IMR-90 (cell line): Measurements from ENCODE around the gene SPPL2A. TPM values are rescaled to one million over a fixed set of nuclear protein-coding genes. Genes with fewer than 3 reads are reported as not detected.

Experiments used
- ATAC-seq: fragments of 200-7000 bp; cut with Tn5 transposase; 2 replicates; pipeline ENCODE4 v1.9.1; 2020; ENCODE audit warnings: low read depth, mild to moderate bottlenecking, moderate library complexity
- BruUV-seq: library from RNA; stranded (reverse); fragments of 400-500 nt; replicated peaks from 2 replicates; lab custom pipeline; 2021; lab: Mats Ljungman, UMichigan
- CTCF ChIA-PET: fragments of 300-600 bp; formaldehyde crosslinking; extraction: SDS; loops from one replicate; lab custom pipeline; 2021; ENCODE audit warnings: antibody characterized with exemption; lab: Yijun Ruan, JAX
- POLR2A ChIA-PET: fragments of 300-600 bp; sonication (Branson Sonifier 250); formaldehyde crosslinking; loops from one replicate; lab custom pipeline; 2022; ENCODE audit warnings: antibody characterized with exemption; ENCODE audit not compliant: unreplicated experiment; lab: Charles Lee
- DNase-seq: peaks from one replicate; pipeline ENCODE4 v3.0.0; 2013
- H2AFZ ChIP-seq: replicated peaks from 2 replicates; pipeline ENCODE3; 2013; ENCODE audit warnings: low read length, mild to moderate bottlenecking; ENCODE audit not compliant: poor library complexity
- H2AK5ac ChIP-seq: 2 replicates; pipeline ENCODE4 v1.6.1; 2013; ENCODE audit warnings: low read depth, low read length, inconsistent platforms
- H2AK9ac ChIP-seq: replicated peaks from 2 replicates; pipeline ENCODE3; 2013; ENCODE audit warnings: mild to moderate bottlenecking, low read depth, low read length, moderate library complexity; ENCODE audit not compliant: poor library complexity
- H2BK120ac ChIP-seq: 2 replicates; pipeline ENCODE4 v1.6.1; 2013; ENCODE audit warnings: low read depth, low read length, inconsistent platforms
- H2BK15ac ChIP-seq: 3 replicates; pipeline ENCODE4 v1.6.1; 2013; ENCODE audit warnings: low read depth, low read length, inconsistent platforms
- H2BK20ac ChIP-seq: 2 replicates; pipeline ENCODE4 v1.6.1; 2013; ENCODE audit warnings: low read depth, mild to moderate bottlenecking, inconsistent platforms, low read length, moderate library complexity
- H2BK5ac ChIP-seq: 2 replicates; pipeline ENCODE4 v1.6.1; 2013; ENCODE audit warnings: mild to moderate bottlenecking, low read depth, low read length, inconsistent platforms; ENCODE audit not compliant: poor library complexity, severe bottlenecking
- H3K14ac ChIP-seq: replicated peaks from 2 replicates; pipeline ENCODE4 v1.6.1; 2013; ENCODE audit warnings: low read depth, low read length, inconsistent platforms
- H3K18ac ChIP-seq: 2 replicates; pipeline ENCODE4 v1.6.1; 2013; ENCODE audit warnings: low read depth, low read length, control low read depth
- H3K23ac ChIP-seq: 2 replicates; pipeline ENCODE4 v1.6.1; 2013; ENCODE audit warnings: low read depth, low read length, inconsistent platforms
- H3K27ac ChIP-seq: 2 replicates; pipeline ENCODE4 v1.5.1; 2013; ENCODE audit warnings: mild to moderate bottlenecking, control low read depth, low read length; ENCODE audit not compliant: insufficient read depth
- H3K27me3 ChIP-seq: 2 replicates; pipeline ENCODE4 v1.6.1; 2013; ENCODE audit warnings: low read length; ENCODE audit not compliant: control insufficient read depth, insufficient read depth
- H3K36me3 ChIP-seq: 2 replicates; pipeline ENCODE4 v1.6.1; 2013; ENCODE audit warnings: low read length, mixed read lengths; ENCODE audit not compliant: control insufficient read depth, insufficient read depth
- H3K4ac ChIP-seq: 2 replicates; pipeline ENCODE4 v1.6.1; 2013; ENCODE audit warnings: low read depth, low read length, inconsistent platforms
- H3K4me1 ChIP-seq: 2 replicates; pipeline ENCODE4 v1.6.1; 2013; ENCODE audit warnings: low read length, mixed read lengths; ENCODE audit not compliant: control insufficient read depth, insufficient read depth
- H3K4me2 ChIP-seq: 2 replicates; pipeline ENCODE4 v1.6.1; 2013; ENCODE audit warnings: low read depth, mild to moderate bottlenecking, control low read depth, low read length, moderate library complexity
- H3K4me3 ChIP-seq: 2 replicates; pipeline ENCODE4 v1.5.1; 2013; ENCODE audit warnings: low read depth, mild to moderate bottlenecking, control low read depth, low read length, moderate library complexity; ENCODE audit not compliant: insufficient read depth
- H3K56ac ChIP-seq: 2 replicates; pipeline ENCODE4 v1.6.1; 2013; ENCODE audit warnings: low read length, inconsistent platforms; ENCODE audit not compliant: insufficient read depth; ENCODE audit errors: extremely low read depth
- H3K79me1 ChIP-seq, 2 experiments: 2 replicates each; pipeline ENCODE4 v1.6.1; 2013; ENCODE audit warnings: low read length in 2 of 2, inconsistent platforms in 1 of 2, low read depth in 1 of 2
- H3K9ac ChIP-seq: 2 replicates; pipeline ENCODE4 v1.6.1; 2013; ENCODE audit warnings: low read depth, low read length, control low read depth
- H3K9me1 ChIP-seq: 2 replicates; pipeline ENCODE4 v1.6.1; 2013; ENCODE audit warnings: low read length, inconsistent platforms; ENCODE audit not compliant: insufficient read depth
- H3K9me3 ChIP-seq: 2 replicates; pipeline ENCODE4 v1.6.1; 2013; ENCODE audit warnings: low read length; ENCODE audit not compliant: control insufficient read depth, insufficient read depth
- H4K20me1 ChIP-seq: 2 replicates; pipeline ENCODE4 v1.6.1; 2013; ENCODE audit warnings: low read length, inconsistent platforms; ENCODE audit not compliant: insufficient read depth
- H4K5ac ChIP-seq: 2 replicates; pipeline ENCODE4 v1.6.1; 2013; ENCODE audit warnings: mild to moderate bottlenecking, low read depth, low read length, control low read depth
- H4K8ac ChIP-seq, 2 experiments: 2 replicates each; pipeline ENCODE4 v1.6.1; 2013; ENCODE audit warnings: low read depth in 2 of 2, low read length in 2 of 2, control low read depth in 1 of 2, inconsistent platforms in 1 of 2
- H4K91ac ChIP-seq: 2 replicates; pipeline ENCODE4 v1.6.1; 2013; ENCODE audit warnings: low read depth, low read length, inconsistent platforms; ENCODE audit not compliant: insufficient read depth
- MAFK ChIP-seq: IDR thresholded peaks from 2 replicates; pipeline ENCODE4 v1.6.1; 2012; ENCODE audit warnings: low read depth, low read length, improper control_type of control experiment
- RCOR1 ChIP-seq: IDR thresholded peaks from 2 replicates; pipeline ENCODE4 v1.6.1; 2012; ENCODE audit warnings: mild to moderate bottlenecking, low read length, improper control_type of control experiment; ENCODE audit not compliant: insufficient replicate concordance
- WGBS, 2 experiments: methylation state at CpG; one replicate each; pipeline versions ENCODE4 v1.1.5 to v1.1.7; 2013; ENCODE audit warnings: missing lambda C conversion rate in 2 of 2; ENCODE audit not compliant: insufficient read length in 1 of 2; ENCODE audit errors: extremely low coverage in 2 of 2; 5-methylcytosine and 5-hydroxymethylcytosine counted together
- dilution Hi-C: fragments of 300-500 bp; cut with HindIII; formaldehyde crosslinking; loops from one replicate; pipeline ENCODE4 v1.14.3; 2018; ENCODE audit warnings: low sequenced_read_pairs; ENCODE audit not compliant: unreplicated experiment
- in situ Hi-C: fragments of 300-500 bp; cut with MboI; formaldehyde crosslinking; loops from 3 replicates; pipeline ENCODE4 v1.14.3; 2019; ENCODE audit warnings: low sequenced_read_pairs, inconsistent platforms, mixed read lengths
- intact Hi-C: fragments of 100-400 bp; cut with micrococcal nuclease; formaldehyde crosslinking; loops from 2 replicates; pipeline ENCODE4 v1.10.0; 2022
- polyA plus RNA-seq, 3 experiments: library from polyadenylated mRNA; depleted of rRNA; stranded (reverse); fragments of >200 nt; gene quantifications; 2 replicates each; pipeline ENCODE4 v1.2.3, GENCODE V29; 2012; ENCODE audit warnings: low replicate concordance in 1 of 3
- total RNA-seq: library from RNA; depleted of rRNA; stranded (reverse); fragments of >200 nt; gene quantifications from 2 replicates; pipeline ENCODE4 v1.2.3, GENCODE V29; 2012

The SPPL2A gene
- total and polyA plus RNA-seq, 2 of the 4 experiments (the other 2 are of a cell fraction), result 29.2 to 53.8 TPM

- Histone ChIP-seq H3K4me1 (no peaks in the 10 kb centered on the region), H2BK20ac (no peak overlapping the region), H3K9ac (no peak overlapping the region), H3K27me3 (no peaks in the 10 kb centered on the region), H3K36me3 (peaks cover 8% of the 10 kb centered on the region), H3K9me1 (no peaks in the 10 kb centered on the region), H3K4me2 (no peak overlapping the region), H3K9me3 (no peaks in the 10 kb centered on the region), H3K4me3 (no peak overlapping the region), H4K5ac (no peak overlapping the region), H3K18ac (no peak overlapping the region), H3K23ac (no peak overlapping the region), H2AK5ac (no peak overlapping the region), H3K79me1 (peaks cover 30 to 62% of the 10 kb centered on the region in 2 experiments), H2AK9ac (no peak overlapping the region), H3K4ac (no peak overlapping the region), H3K27ac (no peak overlapping the region), H2BK5ac (no peak overlapping the region), H2BK15ac (no peak overlapping the region), H2AFZ (no peak overlapping the region), H4K20me1 (peaks cover 6% of the 10 kb centered on the region), H4K8ac (no peak overlapping the region), H3K56ac (no peak overlapping the region), H2BK120ac (no peak overlapping the region), H3K14ac (no peak overlapping the region), H4K91ac (no peak overlapping the region)
- DNase-seq (no peak), ATAC-seq (no peak)
- TF ChIP-seq RCOR1, result no peak
- peak; percentile 37; the same call in 1 of the 2 replicates for TF ChIP-seq MAFK
- BruUV-seq, result no TSS peak
- dilution Hi-C loops (no loop called here), in situ Hi-C loops (no loop called here), intact Hi-C loops (no loop called here)
- WGBS, 2 experiments, result 88% methylated on average over 1 of the region's 5 CpGs; no CpG with 5 or more reads in 1 of the 2 experiments
- CTCF ChIA-PET, result no interaction called here
- POLR2A ChIA-PET, result no interaction called here
Observed at GRCh38 chr15:50665938-50666337, 99.6 kb downstream of the SPPL2A start.
